ENCODE results near the gene MAP1LC3C. TPM values are rescaled to one million over a fixed set of nuclear protein-coding genes. Genes with fewer than 3 reads are reported as not detected.

Gene MAP1LC3C
- total RNA-seq, 1 donor = 0.09 TPM

DNA sequence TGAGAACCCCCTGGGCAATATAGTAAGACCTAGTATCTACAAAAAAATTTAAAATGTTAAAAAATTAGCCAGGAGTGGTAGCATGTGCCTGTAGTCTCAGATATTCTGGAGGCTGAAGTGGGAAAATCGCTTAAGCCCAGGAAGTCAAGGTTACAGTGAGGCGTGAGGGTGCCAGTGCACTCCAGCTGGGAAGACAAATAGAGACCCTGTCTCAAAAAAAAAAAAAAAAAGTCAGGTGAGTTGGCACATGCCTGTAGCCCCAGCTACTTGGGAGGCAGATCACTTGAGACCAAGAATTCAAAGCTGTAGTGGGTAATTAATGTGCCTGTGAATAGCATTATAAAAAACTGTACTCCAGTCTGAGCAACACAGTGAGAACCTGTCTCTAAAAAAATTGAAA, 36.7 kb downstream of the MAP1LC3C start:
- TF ChIP-seq, protein P1, sequence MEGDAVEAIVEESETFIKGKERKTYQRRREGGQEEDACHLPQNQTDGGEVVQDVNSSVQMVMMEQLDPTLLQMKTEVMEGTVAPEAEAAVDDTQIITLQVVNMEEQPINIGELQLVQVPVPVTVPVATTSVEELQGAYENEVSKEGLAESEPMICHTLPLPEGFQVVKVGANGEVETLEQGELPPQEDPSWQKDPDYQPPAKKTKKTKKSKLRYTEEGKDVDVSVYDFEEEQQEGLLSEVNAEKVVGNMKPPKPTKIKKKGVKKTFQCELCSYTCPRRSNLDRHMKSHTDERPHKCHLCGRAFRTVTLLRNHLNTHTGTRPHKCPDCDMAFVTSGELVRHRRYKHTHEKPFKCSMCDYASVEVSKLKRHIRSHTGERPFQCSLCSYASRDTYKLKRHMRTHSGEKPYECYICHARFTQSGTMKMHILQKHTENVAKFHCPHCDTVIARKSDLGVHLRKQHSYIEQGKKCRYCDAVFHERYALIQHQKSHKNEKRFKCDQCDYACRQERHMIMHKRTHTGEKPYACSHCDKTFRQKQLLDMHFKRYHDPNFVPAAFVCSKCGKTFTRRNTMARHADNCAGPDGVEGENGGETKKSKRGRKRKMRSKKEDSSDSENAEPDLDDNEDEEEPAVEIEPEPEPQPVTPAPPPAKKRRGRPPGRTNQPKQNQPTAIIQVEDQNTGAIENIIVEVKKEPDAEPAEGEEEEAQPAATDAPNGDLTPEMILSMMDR (IDR thresholded peaks at IDR 0.05; ENCODE audit: insufficient read depth, low read length) = no peak
- no peak for DNase-seq (ENCODE audit: low read depth)
- no peak overlapping the region for H3K4me3 ChIP-seq (ENCODE audit: low read depth, low read length)

GRCh38 chr1:241957692-241958494, 41.0 kb downstream of the MAP1LC3C start, which contains the start of gene BECN2:
BECN2 (plus strand) TSS chr1:241957767; CDS start chr1:241957767, 0 bp downstream.
- H3K4me3 ChIP-seq (ENCODE audit: low read depth, low read length) = no peak within 1 kb of the TSS
- TF ChIP-seq, protein P1 (IDR thresholded peaks at IDR 0.05; ENCODE audit: insufficient read depth, low read length) = no peak
- no peak for DNase-seq (ENCODE audit: low read depth)

- DNase-seq (ENCODE audit: low read depth) = peak; percentile 88
- TF ChIP-seq, protein P1 (IDR thresholded peaks at IDR 0.05; ENCODE audit: insufficient read depth, low read length) = no peak
- H3K4me3 ChIP-seq (ENCODE audit: low read depth, low read length) = no peak overlapping the region
Measured at GRCh38 chr1:241950390-241950789, 48.5 kb downstream of the MAP1LC3C start.

DNA sequence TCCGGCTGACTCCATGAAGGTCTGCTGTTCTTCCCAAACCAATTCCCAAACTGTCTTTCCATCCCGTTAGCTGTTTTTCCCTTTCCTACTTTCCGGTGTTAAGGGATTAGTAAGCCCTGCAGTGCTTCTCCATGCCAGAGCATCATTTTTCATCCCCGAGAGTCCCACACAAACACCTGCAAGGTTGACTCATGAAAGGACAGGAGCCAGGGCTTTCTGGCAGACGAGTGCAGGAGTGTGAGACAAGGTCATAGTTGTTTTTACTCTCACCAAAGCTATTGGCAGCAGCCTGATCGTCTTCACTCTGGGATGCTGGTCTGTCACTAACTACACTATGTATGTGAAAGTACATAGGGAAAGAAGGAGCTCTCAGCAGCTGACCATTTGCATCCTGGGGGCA, 51.5 kb downstream of the MAP1LC3C start:
- DNase-seq (ENCODE audit: low read depth) = peak; percentile 7
- TF ChIP-seq, protein P1 (IDR thresholded peaks at IDR 0.05; ENCODE audit: insufficient read depth, low read length) = no peak
- H3K4me3 ChIP-seq (ENCODE audit: low read depth, low read length) = no peak overlapping the region

Other genes with a start within 250 kb of the MAP1LC3C start
- gene EXO1, start 150.9 kb downstream of the MAP1LC3C start, total RNA-seq (ENCODE audit: low replicate concordance) = 1.2 and 37.2 TPM in 2 replicates
- gene BECN2, start 41.3 kb downstream of the MAP1LC3C start, total RNA-seq (ENCODE audit: low replicate concordance) = not detected in 2 replicates

All from fibroblast of the aortic adventitia (primary cell).